Type B pancreatic cell (in vitro differentiated cells): ENCODE measurements around the gene SLC9A8. TPM values are rescaled to one million over a fixed set of nuclear protein-coding genes. Genes with fewer than 3 reads are reported as not detected.

Source experiments
- DNase-seq: peaks from one replicate; pipeline ENCODE4 v3.0.0; 2021; ENCODE audit warnings: mixed read lengths; ENCODE audit not compliant: unreplicated experiment; ENCODE audit errors: extremely low spot score
- H3K27ac Mint-ChIP-seq: 2 replicates; pipeline ENCODE4 v1.8.0; 2021; ENCODE audit warnings: mild to moderate bottlenecking, mixed read lengths
- H3K27me3 Mint-ChIP-seq: 2 replicates; pipeline ENCODE4 v1.8.0; 2021; ENCODE audit warnings: mixed read lengths
- H3K36me3 Mint-ChIP-seq: 2 replicates; pipeline ENCODE4 v1.8.0; 2021; ENCODE audit warnings: mixed read lengths
- H3K4me1 Mint-ChIP-seq: one replicate; pipeline ENCODE4 v1.8.0; 2021; ENCODE audit warnings: mixed read lengths; ENCODE audit not compliant: unreplicated experiment
- H3K4me3 Mint-ChIP-seq: 2 replicates; pipeline ENCODE4 v1.8.0; 2021; ENCODE audit warnings: mild to moderate bottlenecking, mixed read lengths
- H3K9me3 Mint-ChIP-seq: 2 replicates; pipeline ENCODE4 v1.8.0; 2021; ENCODE audit warnings: mixed read lengths
- total RNA-seq: library from RNA; stranded (reverse); gene quantifications from 2 replicates; pipeline ENCODE4 v1.2.1, GENCODE V29; 2021; ENCODE audit warnings: low replicate concordance
- TF ChIP-seq, protein P1 (sequence below): fragments of 200-600 bp; sonication (generic); conservative IDR thresholded peaks from 2 replicates; pipeline ENCODE4 v1.5.0; 2021; ENCODE audit warnings: antibody characterized with exemption, mild to moderate bottlenecking

The SLC9A8 gene
- total RNA-seq, 1 donor from 2014 or later = 8.6 TPM

DNA sequence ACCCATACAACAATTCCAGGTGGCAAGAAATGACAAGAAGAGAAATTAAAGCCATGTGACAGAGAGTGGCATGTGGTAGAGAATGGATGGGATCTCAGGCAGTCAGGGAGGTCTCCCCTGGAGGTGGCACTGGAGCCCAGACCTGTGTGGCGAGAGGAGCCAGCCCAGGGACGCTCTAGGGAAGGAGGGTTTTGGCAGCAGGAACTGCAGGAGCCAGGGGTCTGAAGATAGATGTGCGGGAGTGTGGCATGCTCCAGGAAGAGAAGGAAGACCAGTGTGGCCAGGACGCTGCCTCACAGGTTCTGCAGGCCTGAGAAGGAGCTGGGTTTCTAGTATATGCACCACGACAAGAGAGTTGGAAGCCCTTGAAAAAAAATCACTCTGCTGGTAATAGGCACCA lies 57.6 kb downstream of the SLC9A8 start:
- H3K27me3 Mint-ChIP-seq = no peaks in the 10 kb centered on the region
- DNase-seq = no peak
- H3K27ac Mint-ChIP-seq = peak overlapping the region; percentile 44
- peaks cover 34% of the 10 kb centered on the region for H3K4me1 Mint-ChIP-seq
- H3K9me3 Mint-ChIP-seq = no peaks in the 10 kb centered on the region
- H3K36me3 Mint-ChIP-seq = peaks cover 11% of the 10 kb centered on the region
- TF ChIP-seq, protein P1, sequence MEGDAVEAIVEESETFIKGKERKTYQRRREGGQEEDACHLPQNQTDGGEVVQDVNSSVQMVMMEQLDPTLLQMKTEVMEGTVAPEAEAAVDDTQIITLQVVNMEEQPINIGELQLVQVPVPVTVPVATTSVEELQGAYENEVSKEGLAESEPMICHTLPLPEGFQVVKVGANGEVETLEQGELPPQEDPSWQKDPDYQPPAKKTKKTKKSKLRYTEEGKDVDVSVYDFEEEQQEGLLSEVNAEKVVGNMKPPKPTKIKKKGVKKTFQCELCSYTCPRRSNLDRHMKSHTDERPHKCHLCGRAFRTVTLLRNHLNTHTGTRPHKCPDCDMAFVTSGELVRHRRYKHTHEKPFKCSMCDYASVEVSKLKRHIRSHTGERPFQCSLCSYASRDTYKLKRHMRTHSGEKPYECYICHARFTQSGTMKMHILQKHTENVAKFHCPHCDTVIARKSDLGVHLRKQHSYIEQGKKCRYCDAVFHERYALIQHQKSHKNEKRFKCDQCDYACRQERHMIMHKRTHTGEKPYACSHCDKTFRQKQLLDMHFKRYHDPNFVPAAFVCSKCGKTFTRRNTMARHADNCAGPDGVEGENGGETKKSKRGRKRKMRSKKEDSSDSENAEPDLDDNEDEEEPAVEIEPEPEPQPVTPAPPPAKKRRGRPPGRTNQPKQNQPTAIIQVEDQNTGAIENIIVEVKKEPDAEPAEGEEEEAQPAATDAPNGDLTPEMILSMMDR = no peak
- H3K4me3 Mint-ChIP-seq = no peak overlapping the region

GRCh38 chr20:49871391-49871948 lies 58.8 kb downstream of the SLC9A8 start:
- H3K4me1 Mint-ChIP-seq = peaks cover 30% of the 10 kb centered on the region
- no peaks in the 10 kb centered on the region for H3K9me3 Mint-ChIP-seq
- no peaks in the 10 kb centered on the region for H3K27me3 Mint-ChIP-seq
- TF ChIP-seq, protein P1 = no peak
- peaks cover 8% of the 10 kb centered on the region for H3K36me3 Mint-ChIP-seq
- DNase-seq = no peak
- H3K4me3 Mint-ChIP-seq = no peak overlapping the region
- H3K27ac Mint-ChIP-seq = no peak overlapping the region

GRCh38 chr20:49872056-49872455 lies 59.4 kb downstream of the SLC9A8 start:
- no peak overlapping the region for H3K4me3 Mint-ChIP-seq
- H3K9me3 Mint-ChIP-seq = no peaks in the 10 kb centered on the region
- TF ChIP-seq, protein P1 = no peak
- DNase-seq = no peak
- no peaks in the 10 kb centered on the region for H3K27me3 Mint-ChIP-seq
- peaks cover 24% of the 10 kb centered on the region for H3K4me1 Mint-ChIP-seq
- H3K36me3 Mint-ChIP-seq = peaks cover 8% of the 10 kb centered on the region
- H3K27ac Mint-ChIP-seq = no peak overlapping the region

DNA sequence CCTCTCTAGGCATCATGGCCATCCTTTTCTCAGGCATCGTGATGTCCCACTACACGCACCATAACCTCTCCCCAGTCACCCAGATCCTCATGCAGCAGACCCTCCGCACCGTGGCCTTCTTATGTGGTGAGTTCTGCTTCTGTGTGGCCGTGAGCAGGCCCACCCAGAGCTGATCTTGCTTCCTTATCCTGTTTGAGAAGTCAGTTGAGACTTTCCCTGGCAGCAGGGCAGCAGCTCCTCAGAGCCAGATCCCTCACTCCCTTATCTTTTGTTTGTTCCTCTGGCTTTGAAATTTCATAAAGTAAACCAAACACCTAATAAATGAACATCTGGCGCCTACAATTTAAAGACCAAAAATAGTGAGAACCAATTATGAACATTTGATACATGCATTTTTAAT lies 62.1 kb downstream of the SLC9A8 start:
- H3K27me3 Mint-ChIP-seq = no peaks in the 10 kb centered on the region
- H3K36me3 Mint-ChIP-seq = peaks cover 7% of the 10 kb centered on the region
- TF ChIP-seq, protein P1 = no peak
- no peaks in the 10 kb centered on the region for H3K9me3 Mint-ChIP-seq
- DNase-seq = no peak
- peaks cover 14% of the 10 kb centered on the region for H3K4me1 Mint-ChIP-seq
- H3K27ac Mint-ChIP-seq = no peak overlapping the region
- H3K4me3 Mint-ChIP-seq = no peak overlapping the region

DNA sequence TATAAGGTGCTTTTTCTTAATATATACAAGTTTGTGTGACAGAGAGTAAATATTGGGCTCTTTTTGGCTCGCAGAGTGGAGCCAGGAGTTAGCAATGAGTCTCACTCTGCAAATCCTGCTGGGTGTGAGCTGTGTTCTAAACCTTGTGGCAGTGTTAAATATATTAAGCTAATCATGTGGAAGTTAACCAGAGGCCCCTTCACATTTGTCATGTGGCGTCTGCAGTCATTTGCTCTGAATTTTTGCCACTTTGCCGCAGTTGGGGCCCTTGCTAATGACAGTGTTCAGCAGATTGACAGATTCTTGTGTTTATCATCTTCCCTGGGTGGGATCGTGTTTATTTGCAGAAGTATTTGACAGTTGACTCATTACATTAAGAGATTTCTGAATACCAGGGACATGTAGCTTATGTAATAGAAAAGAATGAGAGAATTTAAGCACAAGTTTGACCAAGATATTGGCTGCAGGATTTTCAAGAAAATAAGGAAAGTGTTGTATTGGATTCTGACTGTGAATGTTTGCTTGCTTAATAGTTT lies 64.8 kb downstream of the SLC9A8 start:
- DNase-seq = no peak
- Mint-ChIP-seq H3K4me1 (peaks cover 8% of the 10 kb centered on the region), H3K9me3 (no peaks in the 10 kb centered on the region), H3K27me3 (no peaks in the 10 kb centered on the region), H3K36me3 (peaks cover 7% of the 10 kb centered on the region), H3K4me3 (no peak overlapping the region), H3K27ac (no peak overlapping the region)
- TF ChIP-seq, protein P1 = no peak
